Right renal cortex interstitium (tissue), 3 donors: ENCODE measurements around the gene GOLGA7B. TPM values are rescaled to one million over a fixed set of nuclear protein-coding genes. Genes with fewer than 3 reads are reported as not detected.

ENCODE experiments used
- DNase-seq, 3 donors: peaks; one replicate each; pipeline ENCODE4 v3.0.0-alpha.2; 2013; ENCODE audit warnings: low read depth in 3 of 3, low spot score in 2 of 3
- polyA plus RNA-seq, 3 donors: library from polyadenylated mRNA; unstranded; fragments of 120-200 nt; gene quantifications; one replicate each; pipeline ENCODE4 v1.2.1, GENCODE V29; 2013; ENCODE audit not compliant: insufficient read length in 3 of 3

Gene GOLGA7B
- polyA plus RNA-seq, 3 donors = 0.42 to 0.51 (median 0.50) TPM

DNA sequence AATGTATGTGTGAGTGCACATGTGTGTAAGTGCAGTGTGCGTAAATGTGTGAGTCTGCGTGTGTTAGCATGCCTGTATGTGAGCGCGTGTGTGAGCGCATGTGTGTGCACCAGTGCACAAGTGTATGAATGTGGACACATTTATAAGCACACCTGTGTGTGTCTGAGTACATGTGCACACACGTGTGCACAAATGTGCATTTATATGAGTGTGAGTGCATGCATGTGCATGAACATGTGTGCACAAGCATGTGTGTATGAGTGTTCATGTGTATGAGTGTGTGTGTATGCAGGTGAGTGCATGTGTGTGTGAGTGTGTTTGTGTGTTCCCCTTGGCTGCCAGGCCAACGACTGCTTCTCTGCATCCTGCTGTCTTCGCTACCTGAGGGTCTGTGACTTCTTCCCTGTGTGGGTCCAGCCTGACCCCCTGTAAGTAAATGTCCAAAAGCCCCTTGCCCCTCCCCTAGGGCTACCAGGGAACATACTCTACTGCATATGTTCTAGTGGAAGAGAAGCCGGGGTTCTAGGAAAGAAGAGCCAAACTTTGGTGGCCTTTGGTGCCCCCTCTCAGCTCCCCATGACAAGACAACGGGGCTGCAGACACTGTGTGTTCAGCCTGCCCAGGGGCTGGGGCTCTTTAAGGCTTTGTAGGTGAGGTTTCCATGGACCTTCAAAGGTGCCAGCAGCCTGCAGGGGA is 17.0 kb downstream of the GOLGA7B start:
- DNase-seq = no peak

GRCh38 chr10:97867220-97867800 is 17.7 kb downstream of the GOLGA7B start:
- no peak for DNase-seq

DNA sequence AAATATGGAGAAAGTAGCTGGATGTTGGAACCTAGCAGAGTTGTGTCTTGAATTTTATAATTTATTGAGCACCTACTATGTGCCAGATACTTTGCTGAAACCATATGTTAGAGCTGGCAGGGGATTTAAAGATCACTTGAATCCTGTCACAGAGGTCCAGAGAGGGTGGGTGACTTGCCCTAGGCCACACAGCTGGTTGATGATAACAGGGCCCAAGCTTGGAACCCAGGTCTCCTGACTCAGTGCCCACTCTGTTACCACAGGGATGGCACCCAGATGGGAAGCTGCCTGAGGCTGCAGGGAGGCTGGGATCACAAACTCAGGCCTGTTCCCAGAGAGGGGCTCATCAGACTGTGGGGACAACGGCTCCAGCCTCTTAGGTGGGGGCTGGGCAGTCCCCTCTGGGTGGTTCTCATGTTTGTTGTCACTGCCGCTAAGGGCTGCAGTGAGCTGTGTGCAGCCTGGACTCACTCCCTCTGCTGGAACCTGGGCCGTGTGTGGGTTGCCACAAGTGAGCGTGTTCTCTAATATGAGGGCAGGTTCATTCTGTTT is 18.6 kb downstream of the GOLGA7B start:
- no peak for DNase-seq

- DNase-seq = peak in 2 of 3 donors; percentile 38 to 52
Measured at GRCh38 chr10:97869091-97870042, 19.7 kb downstream of the GOLGA7B start.

DNA sequence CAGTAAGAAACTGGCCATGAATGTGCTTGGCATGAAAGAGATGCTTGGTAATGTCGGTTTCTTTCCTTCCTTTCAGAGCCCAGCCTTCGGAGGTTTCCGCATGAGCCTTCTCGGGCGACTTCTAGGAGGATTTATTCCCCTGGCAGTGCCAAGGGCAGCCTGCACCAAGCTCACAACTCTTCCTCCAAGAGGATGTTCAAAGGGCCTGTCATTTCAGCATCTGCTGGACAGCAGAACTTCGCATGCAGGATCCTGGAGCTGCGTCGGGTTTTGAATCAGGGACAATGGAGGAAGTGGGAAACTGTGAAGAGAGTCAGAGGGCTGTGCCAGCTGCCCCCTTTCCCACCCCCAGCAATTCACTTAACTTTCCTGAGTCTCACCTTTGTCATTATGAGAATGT is 21.3 kb downstream of the GOLGA7B start:
- DNase-seq = no peak

DNA sequence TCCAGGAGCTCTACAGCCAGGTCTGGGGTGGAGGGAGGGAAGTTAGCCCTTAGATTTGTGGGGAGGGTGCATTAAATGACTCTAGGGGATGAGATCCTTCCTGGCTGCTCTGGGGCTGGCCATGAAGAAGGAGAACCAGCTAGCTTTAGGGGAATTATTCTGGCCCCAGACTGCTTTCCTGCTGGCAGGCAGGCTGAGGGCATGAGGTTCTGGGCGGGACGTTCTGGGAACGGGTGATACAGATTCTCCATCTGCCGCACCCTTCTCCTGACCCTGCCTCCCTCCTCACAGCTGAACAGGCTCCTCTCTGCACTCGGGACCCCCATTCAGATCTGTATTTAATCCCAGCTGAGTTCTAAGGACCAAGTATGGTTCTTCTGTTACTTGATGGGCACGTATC is 23.9 kb downstream of the GOLGA7B start:
- no peak for DNase-seq

GRCh38 chr10:97874332-97874731 is 24.7 kb downstream of the GOLGA7B start:
- DNase-seq = no peak

DNA sequence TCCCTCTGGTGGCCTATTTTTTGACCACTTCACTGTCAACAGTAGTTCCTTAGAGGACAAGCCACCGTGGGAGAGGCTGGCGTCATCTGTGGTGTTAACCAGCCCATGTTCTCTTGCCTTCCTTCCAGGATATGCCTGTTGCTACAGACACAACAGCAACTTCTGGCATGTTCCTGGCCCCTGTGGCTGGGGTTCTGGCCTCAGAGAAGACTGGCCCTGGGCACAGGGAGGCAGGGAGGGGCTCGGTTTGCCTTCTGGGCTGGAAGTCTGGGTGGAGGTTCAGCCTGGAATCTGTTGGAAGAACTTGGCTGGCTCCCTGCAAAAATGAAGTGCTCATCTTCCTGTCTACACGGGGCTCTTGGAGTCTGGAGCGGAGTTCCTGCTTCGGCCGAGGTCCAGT is 25.7 kb downstream of the GOLGA7B start:
- no peak for DNase-seq

- DNase-seq = no peak
Measured at GRCh38 chr10:97876402-97876801, 26.8 kb downstream of the GOLGA7B start.

DNA sequence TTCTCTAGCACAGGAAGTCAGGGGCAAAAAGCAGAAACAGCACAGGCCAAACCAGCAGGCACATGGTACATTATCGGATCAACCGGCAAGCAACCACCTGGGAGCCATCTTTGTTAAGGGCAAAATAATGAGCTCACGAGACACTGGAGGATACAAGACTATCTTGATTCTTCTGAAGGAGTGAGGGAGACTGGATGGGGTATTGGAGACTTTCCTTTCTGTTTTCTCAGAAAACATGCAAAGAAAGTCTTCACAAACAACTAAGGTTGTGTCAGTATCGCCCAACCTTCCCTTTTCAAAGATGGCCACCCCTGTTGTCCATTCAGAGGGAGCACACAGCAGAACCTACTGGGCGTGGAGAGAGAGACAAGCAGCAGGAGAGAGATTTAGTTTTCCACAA is 29.6 kb downstream of the GOLGA7B start:
- no peak for DNase-seq

DNA sequence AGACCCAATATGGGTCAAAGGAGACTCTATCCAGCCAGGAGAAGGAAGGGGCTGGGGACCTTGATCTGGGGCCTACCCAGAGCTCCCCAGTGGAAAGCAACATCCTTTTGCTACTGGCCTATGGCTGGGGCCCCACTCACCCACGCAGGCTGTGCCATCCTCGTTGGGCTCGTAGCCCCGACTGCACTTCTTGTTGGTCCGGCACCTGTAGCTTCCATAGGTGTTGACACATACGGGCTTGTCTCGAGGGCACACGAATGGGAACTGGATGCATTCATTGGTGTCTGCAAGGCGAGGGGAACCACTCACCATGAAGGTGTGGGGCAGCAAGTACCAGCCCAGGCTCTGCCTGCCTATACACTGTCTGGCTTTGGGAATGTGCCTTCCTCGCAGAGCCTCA is 30.5 kb downstream of the GOLGA7B start:
- DNase-seq = no peak

DNA sequence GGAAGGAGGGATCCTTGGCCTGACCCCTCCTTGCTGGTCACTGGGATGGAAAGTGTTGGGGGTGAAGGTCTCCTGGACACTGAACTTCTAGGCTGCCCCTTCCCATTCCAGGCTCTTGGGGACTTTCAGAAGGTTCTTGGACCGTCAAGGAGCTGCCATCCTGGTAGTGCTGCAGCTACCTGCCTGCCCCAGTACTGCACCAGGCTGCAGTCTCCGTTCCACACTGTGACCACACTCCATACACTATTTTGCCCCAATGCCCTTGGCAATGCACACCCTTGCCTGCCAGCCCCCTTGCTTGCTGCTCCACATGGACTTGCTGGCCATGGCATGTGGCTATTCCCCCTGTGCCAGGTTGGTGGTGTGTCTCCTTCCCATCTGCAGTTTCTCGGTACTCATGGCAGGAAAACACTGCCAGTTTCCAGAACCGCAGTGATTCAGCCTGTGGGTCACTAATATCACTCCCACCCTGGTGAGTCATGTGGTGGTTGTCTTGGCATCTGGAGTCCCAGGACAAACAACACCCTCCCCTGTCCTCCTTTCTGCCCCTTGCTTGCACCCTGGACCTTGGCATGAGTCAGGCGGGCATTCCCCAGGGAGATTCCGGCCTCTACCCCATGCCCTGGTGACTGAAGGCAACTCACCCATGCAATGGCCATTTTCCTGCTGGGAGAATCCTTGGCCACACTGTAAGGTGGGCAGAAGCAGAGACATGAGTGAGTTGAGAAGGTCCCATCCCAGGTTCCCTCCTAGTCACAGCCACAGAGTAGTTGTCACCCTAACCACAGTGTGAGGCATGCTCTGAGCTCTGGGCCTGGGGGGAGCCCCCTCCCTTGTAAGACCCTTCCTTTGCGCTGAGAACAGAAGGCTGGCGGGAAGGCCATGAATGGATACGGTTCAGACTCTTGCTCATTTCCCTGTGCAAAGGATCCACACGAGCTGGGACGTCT is 32.8 kb downstream of the GOLGA7B start:
- DNase-seq = no peak

- DNase-seq = no peak
Measured at GRCh38 chr10:97883092-97883485, 33.4 kb downstream of the GOLGA7B start.

GRCh38 chr10:97886286-97886685 is 36.6 kb downstream of the GOLGA7B start:
- DNase-seq = no peak

- no peak for DNase-seq
Measured at GRCh38 chr10:97887399-97887798, 37.8 kb downstream of the GOLGA7B start.

GRCh38 chr10:97888134-97888533 is 38.5 kb downstream of the GOLGA7B start:
- no peak for DNase-seq

GRCh38 chr10:97888641-97889262 is 39.1 kb downstream of the GOLGA7B start:
- DNase-seq = no peak

DNA sequence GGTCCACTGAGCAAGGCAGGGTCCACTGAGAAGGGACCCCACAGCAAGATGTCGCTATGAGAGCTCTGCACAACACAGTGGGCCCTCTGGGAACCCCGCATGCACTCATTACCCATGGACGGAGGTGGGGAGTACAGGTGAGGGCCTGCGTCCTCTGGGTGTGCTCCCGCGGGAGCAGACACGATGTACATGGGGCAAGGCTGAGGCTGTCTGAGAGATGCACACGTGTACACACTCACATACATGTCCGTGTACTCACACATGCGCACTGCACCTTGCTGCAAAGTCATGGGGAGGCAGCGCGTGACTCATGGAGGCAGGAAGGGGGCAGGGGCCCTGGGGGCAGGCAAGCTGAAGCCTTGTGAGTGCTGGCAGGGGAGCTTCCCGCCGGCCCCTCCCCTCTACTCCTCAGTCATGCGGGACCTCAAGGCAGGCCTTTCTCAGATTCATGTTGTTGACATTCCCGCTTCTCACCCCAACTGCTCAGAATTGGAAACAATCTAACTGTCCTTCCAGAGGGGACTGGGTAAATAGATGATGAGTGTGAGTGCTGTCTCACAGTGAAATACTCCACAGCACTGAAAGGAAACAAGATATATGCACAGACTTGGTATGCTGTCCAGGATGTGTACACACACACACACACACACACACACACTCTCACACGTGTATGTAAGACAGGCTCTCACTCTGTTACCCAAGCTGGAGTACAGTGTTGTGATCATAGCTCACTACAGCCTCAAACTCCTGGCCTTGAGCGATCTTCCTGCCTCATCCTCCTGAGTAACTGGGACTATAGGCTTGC is 40.0 kb downstream of the GOLGA7B start:
- peak; percentile 33 to 42 (median 39) for DNase-seq
